GM18507 (cell line): ENCODE results near the gene DOCK4.

Source experiments
- DNase-seq: peaks from one replicate; pipeline ENCODE4 v3.0.0; 2011; ENCODE audit warnings: low read depth; ENCODE audit not compliant: insufficient read length; ENCODE audit errors: extremely low spot score
- FAIRE-seq: peaks from 2 replicates; lab custom pipeline; 2011; peaks lifted over from hg19 to GRCh38; lab: Jason Lieb, UNC

DOCK4 gene

GRCh38 chr7:112005205-112005775, 200.9 kb downstream of the DOCK4 start:
- no peak for DNase-seq
- no peak for FAIRE-seq

DNA sequence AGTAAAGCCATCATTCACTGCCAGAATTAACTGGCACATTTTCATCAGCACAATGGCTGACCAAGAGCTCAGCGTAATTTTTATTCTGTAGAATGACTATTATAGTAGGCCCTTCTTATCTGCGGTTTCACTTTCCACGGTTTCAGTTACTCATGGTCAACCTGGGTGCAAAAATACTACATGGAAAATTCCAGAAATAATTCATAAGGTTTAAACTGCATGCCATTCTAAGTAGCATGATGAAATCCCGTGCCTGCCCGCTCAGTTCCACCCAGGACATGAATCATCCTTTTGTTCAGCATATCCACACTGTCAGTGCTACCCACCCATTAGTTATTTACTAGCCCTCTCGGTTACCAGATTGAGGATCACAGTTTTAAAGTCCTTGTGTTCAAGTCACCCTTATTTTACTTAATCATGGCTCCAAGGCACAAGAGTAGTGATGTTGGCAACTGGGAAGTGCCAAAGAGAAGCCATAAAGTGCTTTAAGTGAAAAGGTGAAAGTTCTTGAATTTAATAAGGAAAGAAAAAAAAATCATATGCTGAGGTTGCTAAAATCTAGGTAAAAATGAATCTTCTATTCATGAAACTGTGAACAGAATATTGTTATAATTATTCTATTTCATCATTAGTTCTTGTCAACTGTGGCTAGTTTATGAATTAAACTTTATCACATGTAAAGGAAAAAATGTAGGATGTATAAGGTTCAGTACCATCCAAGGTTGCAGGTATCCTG, 204.9 kb downstream of the DOCK4 start:
- FAIRE-seq (no peak), DNase-seq (no peak)

DNA sequence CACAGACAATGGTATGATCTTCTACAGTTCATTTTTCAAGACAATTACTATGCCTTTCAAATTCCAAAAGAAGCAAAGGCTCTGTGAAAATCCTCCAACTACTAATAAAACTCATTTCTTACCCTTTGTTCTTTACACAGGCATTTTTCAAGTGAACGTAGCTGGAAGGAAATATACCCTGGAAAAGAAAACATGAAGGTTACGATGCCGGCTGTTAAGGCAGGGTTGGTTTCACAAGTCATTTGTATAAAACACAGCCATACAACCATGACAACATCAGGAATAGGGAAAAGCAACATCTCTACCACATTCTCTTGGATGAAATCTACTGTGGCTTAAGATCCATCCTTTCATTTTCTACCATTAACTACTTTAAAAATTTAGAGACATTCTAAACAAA, 207.9 kb downstream of the DOCK4 start:
- FAIRE-seq (no peak), DNase-seq (no peak)

- FAIRE-seq (no peak), DNase-seq (no peak)
Measured at GRCh38 chr7:111997546-111997945, 208.7 kb downstream of the DOCK4 start.

DNA sequence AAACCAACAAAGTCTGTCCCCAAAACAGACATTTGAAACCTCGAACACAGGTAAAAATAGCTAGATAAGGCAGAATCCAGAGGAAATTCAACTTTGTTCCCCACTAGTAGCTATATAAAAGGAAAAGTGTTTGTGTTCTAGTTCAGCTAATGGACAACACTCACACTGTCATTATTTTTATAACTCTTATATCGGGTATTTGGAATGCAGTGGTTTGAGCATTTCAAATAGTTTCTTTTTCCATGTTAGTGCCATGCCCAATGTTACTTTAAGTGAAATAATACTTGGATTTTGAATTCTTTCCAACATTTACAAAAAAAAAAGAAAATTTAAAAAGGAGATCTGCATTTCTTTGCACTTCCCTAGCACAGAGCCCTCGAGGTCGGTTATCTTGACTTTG, 213.6 kb downstream of the DOCK4 start:
- FAIRE-seq = no peak

DNA sequence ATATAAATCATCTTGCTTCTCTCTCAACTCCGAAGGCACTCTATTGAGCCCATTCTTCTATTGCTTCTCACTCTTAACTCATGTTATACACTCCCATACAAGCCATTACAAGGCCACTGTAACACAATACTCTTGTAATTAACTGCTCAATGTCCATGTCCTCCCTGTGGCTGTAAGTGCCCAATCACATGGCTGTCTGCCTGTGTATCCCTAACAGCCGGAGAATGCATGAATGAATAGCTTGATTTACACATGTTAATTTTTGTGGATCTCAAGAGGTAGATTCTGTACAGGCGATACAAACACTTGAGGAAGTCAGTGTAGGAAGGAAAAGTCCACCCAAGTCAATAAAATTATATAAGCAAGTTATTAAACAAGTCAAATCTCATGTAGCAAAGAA, 215.6 kb downstream of the DOCK4 start:
- no peak for FAIRE-seq
- no peak for DNase-seq

More for the DNA sequence above, 213.6 kb downstream of the DOCK4 start:
- DNase-seq = no peak

DNA sequence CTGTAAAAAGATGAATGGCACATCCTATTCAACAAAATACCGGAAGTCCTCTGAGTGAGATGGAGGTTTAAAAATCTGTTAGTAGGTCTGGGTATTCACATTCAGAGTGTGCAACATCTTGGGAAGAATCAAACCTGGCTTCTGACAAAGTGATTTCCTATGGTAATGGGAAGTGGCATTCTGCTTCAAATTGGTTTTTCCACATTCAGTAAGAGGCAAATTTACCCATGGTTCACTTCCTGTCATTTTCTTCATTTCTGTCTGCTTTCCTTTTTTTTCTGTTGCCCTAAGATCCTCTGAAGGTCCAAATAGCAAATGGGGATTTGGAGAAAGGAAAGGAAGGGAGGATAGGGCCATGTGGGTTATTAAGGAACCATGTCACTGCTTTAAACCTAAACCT, 218.3 kb downstream of the DOCK4 start:
- no peak for FAIRE-seq
- no peak for DNase-seq

- DNase-seq = no peak
- no peak for FAIRE-seq
Measured at GRCh38 chr7:111987115-111987826, 218.9 kb downstream of the DOCK4 start.

DNA sequence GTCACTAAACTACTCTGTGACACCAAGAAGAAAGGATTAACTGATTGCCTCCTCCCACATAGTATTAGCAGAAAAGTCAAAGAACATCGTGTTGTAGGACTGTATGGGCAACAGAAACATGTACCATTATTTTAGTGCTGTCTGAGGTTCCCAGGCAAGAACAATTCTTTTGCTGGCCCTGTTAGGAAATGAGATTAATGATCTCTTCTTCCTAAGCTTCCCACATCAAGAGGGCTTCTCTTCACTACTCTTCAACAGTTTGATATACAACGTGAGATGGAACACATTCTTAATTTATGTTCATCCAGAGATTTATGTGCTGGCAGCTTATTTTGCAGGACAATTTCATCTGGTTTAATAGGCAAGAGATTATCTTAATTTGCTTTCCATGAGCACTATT, 219.6 kb downstream of the DOCK4 start:
- DNase-seq (no peak), FAIRE-seq (no peak)

DNA sequence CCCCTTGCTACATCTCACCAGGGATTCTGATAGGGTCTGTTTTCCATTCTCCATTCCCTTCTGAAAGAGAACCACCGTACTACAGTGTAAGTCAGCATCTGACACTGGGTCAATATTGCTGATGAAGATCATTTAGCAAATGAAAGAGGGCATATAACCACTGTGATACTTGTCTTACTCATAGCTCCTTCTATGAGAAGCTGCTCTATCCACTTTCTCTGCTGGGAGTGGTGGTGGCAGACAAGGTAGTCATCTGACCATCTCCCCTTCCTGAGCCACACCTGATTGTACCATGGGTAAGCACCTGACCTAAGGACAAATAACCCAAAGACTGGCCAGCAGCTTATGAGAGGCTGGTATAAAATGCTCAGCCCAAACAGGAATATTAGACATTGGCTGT, 220.4 kb downstream of the DOCK4 start:
- DNase-seq (no peak), FAIRE-seq (no peak)

- FAIRE-seq = no peak
Measured at GRCh38 chr7:111982804-111983203, 223.4 kb downstream of the DOCK4 start.

GRCh38 chr7:111982133-111982532, 224.1 kb downstream of the DOCK4 start:
- no peak for FAIRE-seq
- DNase-seq = no peak

More at GRCh38 chr7:111982804-111983203, 223.4 kb downstream of the DOCK4 start:
- DNase-seq = no peak

GRCh38 chr7:111980725-111981124, 225.5 kb downstream of the DOCK4 start:
- FAIRE-seq (no peak), DNase-seq (no peak)

DNA sequence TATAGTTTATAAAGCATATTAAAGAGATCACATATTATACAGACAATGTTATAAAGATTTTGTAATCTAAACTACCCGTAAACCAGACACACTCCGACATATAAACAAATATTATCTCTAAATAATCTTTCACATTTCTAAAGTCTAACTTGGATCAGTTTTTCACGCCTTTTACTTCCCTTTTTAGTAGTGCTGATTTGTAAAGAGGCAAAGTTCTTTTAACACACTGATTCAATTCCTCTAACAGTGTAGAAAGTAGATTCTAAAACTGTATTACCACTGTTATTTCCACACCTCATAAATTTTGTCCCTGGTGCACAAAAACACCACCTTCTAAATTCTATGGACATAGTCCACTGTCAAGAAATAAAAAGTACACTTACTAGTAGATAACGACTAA, 230.9 kb downstream of the DOCK4 start:
- FAIRE-seq (no peak), DNase-seq (no peak)

- no peak for FAIRE-seq
- no peak for DNase-seq
Measured at GRCh38 chr7:111960984-111961383, 245.2 kb downstream of the DOCK4 start.

DNA sequence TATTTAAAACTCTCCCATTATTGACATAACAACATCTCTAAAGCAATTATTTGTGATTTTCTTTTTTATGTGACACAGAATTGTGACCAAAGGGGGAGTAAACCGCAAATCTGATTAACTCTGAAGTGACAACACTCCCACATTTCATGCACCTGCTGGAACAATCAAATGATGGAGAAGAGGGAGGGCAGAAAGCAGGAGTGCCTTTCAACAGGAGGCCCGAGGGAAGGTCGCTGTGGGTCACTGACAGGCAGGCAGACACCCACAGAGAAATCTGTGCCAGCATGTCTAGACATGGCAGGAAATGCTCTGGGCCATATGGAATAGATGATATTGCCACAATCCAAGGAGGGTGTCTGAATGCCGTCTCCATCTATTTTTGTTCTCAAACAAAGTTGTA, 247.3 kb downstream of the DOCK4 start:
- DNase-seq (no peak), FAIRE-seq (no peak)

DNA sequence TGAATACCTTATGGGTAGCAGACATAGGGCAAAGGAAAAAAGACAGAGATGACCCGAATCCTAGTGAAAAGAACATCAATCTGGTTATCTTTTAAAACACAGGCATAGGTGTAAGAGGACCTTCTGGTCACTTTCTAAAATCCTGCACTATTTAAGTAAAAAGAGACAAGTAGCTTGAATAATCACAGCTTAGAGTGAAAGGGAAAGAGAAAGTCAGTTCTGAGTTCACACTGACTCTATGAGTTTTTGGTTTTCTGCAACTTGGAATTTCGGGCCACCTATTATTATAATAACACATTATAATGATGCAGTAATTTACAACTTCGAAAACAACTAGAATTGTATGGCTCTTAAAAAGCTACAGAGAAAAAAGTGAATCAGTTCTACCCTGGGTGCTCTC, 247.8 kb downstream of the DOCK4 start:
- no peak for FAIRE-seq
- DNase-seq = no peak

DNA sequence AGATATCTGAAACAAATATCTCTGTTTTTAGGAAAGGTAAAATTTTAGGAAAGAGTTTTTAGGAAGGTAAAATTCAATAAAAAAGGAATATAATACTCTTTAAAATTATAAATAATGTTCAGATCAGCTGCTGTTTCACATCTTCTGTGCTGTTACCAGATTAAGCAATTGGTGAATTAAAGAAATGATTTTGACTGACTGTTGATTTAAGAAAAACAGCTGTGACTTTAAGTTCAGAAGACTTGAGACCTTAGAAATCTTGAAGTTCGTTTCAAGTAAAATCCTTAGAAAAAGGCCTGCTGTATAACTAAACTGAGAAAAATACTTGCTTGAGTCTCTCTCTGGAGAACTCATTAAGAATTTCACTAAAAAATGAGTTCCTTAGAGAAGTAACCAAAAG, 250.6 kb downstream of the DOCK4 start:
- DNase-seq (no peak), FAIRE-seq (no peak)

DNA sequence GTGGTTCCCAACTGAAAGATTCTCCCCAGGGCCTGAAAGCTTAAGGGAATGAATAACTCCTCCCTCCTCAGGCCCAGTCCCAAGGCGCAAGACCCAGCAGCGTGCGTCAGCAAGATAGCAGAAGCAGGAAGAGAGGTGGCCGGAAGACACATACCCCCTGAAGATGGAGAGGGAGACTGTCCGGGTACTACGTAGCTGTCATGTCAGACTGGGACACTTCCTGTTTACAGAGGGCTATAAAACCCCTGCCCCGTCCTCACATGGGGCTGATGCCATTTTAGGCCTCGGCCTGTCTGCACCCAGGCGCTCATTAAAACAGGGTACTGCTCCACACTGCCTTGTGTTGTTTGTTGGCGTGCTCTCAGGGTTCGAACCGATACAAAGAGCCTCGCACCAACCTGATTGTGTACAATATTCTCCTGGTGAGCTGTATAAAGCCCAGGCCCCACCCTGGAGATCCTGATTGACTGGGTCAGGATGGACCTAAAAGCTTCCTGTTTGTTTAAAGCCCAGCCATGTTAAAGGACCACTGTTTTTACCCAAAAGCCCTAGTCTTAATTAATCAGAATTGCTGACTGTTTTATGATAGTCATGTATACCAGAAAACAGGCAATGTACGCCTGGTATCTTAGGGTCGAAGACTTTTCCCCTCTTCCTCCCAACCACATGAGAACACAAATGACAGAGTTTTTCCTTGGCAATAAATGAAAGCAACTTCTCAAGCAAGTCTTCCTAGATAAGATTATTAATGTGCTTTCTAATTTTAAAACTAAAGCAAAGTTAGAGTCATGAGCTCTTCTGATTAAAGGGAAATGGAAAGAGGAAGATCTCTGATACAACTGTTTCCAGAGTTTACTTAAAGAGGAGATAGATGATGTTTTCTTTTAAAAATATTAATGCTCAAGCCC, 251.5 kb downstream of the DOCK4 start:
- no peak for DNase-seq
- FAIRE-seq = no peak

GRCh38 chr7:111954056-111954455, 252.1 kb downstream of the DOCK4 start:
- DNase-seq (no peak), FAIRE-seq (no peak)
